Vagina (tissue), 2 donors: ENCODE data around the gene CYP46A1.

Source experiments
- POLR2A ChIP-seq, 2 donors: fragments of 450-650 bp; IDR thresholded peaks; one replicate each; pipeline ENCODE4 v1.6.1; 2017; ENCODE audit warnings: antibody characterized with exemption in 2 of 2, mild to moderate bottlenecking in 2 of 2, moderate library complexity in 2 of 2
- TF ChIP-seq, protein P1 (sequence below), 3 experiments: fragments of 450-650 bp in 2 of 3; fragments of 200-600 bp in 1 of 3; sonication (generic) in 1 of 3; IDR thresholded peaks; one replicate each; pipeline ENCODE4 v1.5.1; 2017 to 2019; ENCODE audit warnings: antibody characterized with exemption in 3 of 3, mild to moderate bottlenecking in 2 of 3, moderate library complexity in 2 of 3

DNA sequence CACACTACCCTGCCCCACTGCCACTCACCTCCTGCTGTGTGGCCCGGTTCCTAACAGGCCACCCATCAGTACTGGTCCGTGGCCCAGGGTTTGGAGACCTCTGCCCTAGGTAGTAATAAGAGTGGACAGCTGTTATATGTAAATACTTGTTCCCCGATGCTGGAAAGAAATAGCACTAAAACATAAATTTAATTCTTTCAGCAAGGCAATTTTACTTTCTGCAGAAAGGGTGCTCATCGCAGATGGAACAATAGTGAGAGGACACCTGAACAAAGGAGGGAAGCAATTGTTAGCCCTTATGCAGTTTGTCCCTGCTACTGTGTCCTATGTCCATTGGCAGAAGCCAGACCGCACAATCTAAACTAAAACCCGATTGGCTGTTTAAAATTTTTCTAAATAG is 5.9 kb upstream of the CYP46A1 start:
- TF ChIP-seq, protein P1, sequence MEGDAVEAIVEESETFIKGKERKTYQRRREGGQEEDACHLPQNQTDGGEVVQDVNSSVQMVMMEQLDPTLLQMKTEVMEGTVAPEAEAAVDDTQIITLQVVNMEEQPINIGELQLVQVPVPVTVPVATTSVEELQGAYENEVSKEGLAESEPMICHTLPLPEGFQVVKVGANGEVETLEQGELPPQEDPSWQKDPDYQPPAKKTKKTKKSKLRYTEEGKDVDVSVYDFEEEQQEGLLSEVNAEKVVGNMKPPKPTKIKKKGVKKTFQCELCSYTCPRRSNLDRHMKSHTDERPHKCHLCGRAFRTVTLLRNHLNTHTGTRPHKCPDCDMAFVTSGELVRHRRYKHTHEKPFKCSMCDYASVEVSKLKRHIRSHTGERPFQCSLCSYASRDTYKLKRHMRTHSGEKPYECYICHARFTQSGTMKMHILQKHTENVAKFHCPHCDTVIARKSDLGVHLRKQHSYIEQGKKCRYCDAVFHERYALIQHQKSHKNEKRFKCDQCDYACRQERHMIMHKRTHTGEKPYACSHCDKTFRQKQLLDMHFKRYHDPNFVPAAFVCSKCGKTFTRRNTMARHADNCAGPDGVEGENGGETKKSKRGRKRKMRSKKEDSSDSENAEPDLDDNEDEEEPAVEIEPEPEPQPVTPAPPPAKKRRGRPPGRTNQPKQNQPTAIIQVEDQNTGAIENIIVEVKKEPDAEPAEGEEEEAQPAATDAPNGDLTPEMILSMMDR (IDR thresholded peaks at IDR 0.05): no peak
- TF ChIP-seq POLR2A (IDR thresholded peaks at IDR 0.05): no peak
